GM21619 (cell line): Measurements from ENCODE around the gene ZNF423.
"Not testable (repeated sequence)": the region's sequence is repeated elsewhere in the genome, so short reads cannot be mapped to it uniquely, and the experiment has no call there.

ENCODE experiments used
- ATAC-seq: cut with Tn5 transposase; IDR thresholded peaks from one replicate; pipeline ENCODE4 v1.9.1; 2021; ENCODE audit not compliant: unreplicated experiment

ZNF423 gene

DNA sequence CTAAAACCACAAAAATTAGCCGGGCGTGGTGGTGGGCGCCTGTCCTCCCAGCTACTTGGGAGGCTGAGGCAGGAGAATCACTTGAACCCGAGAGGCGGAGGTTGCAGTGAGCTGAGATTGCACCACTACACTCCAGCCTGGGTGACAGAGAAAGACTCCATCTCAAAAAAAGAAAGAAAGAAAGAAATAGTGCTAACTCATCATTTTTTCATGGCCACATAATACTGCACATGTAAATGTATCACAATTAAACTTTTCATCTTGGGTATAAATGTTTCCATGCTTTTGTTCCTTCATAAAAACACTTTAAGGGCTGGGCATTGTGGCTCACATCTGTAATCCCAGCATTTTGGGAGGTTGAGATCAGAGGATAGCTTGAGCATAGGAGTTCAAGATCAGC lies 15.9 kb upstream of the ZNF423 start:
- ATAC-seq: not testable (repeated sequence)

DNA sequence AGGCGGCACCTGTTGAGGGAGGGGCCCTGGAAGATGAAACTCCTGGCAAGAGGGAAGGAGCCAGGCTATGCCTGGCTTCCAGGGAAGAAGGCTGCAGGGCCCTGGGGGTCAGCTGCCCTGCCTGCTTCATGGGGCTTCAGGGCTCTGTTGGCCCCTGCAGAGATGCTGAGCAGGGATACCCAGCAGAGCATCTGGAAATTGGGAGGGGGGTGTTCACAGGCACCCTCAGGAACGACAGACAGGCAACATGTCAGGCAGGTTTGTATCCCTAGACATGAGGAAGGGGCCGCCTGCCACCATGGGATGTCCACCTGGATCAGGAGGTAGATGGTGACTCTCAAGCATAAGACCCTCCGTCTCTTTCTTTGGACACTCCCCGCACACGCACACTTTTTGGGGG lies 13.8 kb upstream of the ZNF423 start:
- no peak for ATAC-seq

DNA sequence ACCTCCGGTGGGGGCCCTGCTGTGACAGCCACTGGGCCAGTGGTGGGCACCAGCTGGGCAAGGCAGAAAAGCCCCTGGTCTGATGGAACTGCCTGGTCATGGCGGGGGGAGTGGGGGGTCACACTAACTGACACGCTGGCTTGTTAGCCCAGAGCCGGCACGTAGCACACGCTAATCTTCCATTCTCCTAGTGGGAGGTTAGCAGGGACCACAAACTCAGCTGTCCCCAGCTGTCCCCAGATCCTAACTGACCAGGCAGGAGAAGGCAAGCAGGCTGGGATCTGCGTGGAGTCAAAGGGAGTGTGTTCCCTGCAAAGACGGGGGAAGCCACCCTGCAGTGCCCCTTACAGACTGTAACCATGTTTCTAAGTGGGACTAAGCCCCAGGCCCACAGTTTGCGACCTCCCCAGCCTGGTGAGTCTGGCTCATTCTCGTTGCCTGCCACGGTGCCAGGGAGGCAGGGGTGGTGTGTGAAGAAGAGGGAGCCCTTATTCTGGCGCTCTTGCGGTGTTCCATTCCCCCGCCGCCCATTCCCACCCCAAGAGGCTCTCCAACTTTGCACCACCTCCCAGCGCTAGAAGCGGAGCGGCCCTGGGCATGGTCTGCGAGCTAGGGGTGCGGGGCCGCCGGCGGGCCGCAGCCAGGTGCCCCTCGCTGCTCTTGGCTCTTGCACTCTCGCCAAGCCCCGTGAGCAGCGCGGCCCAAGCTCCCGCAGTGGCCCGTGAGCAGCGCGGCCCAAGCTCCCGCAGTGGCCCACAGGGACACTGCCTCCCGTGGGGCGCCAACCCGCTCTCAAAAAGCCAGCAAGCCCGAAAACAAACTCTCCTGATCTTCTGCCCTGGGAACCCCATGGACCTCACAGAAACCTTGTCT lies 12.1 kb upstream of the ZNF423 start:
- no peak for ATAC-seq

DNA sequence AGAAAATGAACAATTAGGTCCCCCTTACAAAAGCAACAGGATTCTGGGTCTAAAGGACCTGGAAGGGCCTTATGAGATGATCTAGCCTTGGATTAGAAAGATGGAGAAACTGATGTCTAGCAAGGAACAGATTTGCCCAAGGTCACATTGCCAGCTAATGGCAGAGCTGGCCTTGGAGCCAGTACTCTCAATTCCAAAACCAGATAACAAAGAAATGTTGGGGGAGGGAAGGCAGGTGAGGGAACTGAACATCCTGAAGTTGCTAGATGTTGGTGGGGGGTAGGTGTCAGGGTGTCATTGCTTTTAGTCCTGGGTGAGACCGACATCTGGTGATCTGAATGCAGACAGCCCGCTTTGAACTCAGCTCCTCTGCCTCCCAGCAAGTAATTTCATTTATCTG lies 11.3 kb upstream of the ZNF423 start:
- no peak for ATAC-seq

DNA sequence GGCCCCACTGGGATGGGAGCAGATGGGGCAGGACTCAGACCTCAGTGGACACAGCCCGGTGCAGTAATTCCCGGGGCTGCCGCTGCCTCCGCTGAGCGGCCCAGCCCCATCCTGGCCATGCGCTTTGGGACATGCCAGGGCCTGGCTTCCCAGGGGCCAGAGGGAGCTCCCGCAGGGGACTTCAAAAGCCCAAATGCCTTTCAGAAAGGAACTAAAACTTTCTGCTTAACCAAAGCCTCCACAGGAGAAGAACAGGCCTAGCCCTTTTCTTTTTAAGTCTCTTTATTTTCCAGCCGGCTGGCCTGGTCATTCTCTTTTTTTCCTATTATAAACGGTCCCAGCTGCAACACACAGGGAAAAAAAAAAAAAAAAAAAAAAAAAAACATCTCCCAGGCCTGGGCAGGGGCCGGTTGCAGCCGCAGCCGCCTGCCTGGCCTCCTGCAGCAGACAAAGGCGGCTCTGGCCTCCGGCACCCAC lies 10.7 kb upstream of the ZNF423 start:
- ATAC-seq: no peak

DNA sequence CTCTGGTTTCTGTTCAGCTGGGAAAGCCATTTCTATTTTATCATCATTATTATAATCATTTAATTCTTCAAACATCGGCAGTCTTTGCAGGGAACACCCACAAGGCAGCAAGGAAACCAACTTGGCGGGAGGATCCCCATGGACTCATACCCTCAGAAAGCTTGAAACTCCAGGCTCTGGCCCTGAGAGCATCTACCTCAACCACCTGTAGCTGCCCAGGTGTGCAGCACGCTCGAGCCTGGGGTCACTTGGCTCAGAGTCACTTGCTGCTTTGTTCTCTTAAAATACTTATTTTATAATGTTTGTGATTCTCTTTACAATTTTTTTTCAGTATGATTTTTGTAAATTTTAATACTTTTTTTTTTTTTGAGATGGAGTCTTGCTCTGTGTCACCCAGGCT lies 6.8 kb upstream of the ZNF423 start:
- ATAC-seq: no peak

DNA sequence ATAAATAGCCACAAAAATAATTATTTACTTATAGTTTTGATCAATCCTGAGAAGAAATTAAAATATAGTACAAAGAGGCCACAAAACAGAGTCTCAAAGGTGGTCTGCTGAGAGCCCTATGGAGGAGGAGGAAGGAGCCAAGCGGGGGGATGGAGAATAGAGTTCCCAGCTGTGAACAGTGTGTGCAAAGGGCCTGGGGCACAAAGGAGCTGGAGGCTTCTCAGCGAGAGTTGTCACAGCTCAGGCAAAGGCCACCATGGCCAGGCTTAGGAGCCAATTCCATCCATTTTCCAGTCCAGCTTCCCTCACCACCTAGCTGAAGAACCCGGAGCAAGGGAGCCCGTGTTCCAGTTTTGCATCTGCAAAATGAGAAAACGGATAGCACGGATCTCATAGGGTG lies 5.4 kb upstream of the ZNF423 start:
- no peak for ATAC-seq

DNA sequence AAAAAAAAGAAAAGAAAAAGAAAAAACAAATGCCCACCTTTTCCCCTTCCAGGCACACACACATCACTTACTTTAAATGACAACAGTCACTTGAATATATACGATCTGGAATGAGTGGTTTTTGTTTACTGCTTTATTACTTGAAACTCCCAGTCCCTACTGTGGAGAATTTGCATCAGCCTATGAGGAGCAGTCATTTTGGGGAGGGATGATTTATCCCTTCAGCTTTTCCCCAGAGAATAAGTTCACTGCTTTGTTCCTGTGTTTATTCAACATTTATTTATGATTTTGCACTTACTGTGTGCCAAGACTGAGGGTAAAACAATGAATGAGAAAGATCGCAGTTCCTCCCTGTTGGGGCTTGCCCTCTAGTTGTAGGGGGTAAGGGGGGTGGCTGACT lies 4.7 kb upstream of the ZNF423 start:
- no peak for ATAC-seq

DNA sequence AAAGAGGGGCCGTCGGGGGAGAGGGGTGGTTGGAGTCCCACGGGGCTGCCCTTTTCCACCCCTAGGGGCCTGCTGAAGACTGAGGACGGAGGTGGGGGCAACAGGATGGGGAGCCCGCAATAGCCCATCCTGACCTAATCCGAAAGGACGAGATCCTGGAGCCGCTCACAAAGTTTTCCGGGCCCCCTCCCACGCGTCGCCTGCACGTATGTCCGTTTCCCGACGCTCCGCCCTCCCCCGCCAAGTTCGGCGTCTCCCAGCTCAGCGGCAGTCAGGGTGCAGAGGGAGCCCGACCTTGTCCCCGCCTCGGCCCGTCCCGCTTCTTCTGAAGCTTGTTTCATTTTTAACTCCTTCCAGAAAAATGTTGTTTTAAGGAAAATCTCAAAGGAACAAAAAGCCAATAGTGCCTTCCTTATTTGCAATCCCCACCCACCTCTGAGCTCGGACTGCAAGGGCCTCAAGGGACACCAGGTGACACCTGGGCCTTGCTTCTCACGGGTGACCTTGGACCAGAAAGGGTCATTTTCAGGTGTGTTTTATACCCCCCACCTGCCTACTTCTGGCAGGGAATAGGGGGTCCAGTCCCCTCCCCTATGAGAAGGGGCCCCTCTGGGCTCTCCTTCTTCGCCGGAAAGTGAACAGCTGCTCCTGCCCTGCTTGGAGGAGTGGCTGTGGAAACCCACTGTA lies 3.4 kb upstream of the ZNF423 start:
- no peak for ATAC-seq

DNA sequence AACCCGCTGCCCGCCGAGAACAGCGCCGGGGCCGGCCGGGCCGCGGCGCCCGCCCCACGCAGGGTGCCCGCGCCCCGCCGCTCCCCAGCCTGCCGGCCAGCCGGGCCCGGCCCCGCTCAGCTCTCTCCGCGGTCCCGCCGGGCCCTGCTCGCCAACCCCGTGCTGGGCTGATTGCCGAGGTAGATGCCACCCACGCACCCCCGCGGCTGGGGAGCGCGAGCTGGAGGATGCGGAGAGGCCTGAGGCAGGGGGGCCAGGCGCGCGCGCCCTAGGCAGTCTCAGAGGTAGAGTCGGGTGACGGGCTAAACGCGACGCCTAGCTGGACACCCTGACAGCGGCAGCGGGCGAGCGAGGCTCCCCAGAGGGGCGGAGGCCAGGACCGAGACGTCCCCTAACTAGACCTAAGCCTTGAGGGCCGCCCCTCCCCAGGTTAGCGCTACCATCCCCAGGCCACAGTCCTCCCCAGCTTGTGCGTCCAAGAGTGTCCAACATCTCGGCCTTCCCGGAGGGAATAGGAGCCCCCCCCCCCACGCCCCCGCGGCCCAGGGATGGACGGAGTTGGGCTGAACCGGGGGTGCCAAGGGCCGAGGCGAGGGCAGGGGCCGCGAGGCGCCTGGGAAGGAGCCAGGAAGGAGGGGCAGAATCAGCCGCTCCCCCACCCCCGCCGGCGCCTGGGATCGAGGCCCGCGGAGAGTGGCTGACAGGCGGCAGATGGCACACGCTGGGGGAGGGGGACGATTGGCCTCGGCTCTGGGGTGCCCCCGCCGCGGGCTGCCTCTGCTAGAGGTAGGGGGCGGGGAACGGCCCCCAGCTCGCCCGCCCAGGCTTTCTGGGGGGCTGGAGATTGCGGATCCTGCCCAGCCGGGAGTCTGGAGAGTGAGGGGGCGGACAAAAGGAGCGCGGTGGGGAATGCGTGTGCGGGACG lies 2.5 kb upstream of the ZNF423 start:
- ATAC-seq: no peak

DNA sequence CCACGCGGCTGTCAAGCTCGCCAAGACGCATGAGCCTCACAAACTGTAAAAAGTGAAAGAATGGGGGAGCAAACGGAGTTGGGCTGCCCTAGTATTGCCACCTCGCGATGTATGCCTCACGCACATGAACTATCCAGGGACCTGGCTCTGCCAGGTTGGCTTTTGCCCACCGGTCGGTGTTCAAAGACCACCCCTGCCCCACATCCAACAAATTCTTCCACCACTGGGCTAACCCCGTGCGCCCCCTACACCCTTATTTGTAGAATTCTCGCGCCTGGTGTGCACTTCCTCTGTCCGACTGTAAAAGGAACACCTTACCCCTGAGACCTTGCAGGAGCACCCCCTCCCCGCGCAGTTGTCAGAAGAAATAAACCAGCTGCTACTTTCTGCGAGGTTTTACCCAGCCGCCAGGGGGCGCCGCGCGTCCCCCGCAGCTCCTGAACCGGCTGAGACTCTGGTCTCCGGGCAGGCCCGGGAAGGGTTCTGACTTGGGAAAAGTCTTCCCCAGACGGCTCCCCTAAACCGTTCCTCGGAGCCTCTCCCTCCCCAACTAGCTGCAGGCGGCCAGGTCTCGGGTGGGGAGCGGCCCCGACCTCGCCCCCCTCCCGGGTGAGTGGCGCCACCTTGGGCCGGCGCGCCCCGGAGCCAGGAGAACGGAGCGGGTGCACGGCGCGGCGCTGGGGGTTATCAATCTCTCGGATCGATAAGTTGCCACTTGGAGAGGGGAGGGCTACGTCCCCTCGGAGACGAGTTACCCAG lies 1.7 kb upstream of the ZNF423 start:
- ATAC-seq: no peak

DNA sequence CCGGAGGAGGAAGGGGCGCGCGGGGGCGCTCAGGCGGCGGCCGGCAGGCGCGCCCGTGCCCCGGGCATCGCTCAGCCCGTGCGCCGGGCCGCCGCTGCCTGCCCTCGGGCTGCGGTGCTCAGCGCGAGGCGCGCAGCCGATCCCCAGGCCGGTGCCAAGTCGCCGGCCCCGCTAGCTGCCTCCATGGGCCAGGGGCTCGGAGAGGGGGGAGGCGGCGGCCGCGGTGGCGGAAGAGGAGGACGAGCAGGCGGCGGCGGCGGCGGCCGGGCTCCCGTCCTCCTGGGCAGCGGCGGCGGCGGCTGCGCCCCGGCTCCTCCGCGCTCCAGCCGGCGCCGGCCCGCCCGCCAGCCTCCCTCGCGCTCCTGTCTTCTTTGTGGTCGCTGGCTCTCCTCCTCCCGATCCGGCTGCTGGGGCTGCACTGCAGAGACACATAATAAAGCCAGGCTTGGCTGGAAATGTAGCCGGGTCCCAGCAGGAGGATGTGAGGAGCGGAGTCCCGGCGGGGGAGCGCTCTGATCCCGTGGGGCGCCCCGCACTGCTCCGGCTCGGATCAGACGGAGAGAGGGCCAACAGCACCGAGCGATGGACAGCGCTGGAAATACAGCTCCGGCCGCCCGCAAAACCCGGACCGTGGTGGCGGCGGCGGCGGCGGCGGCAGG lies 889 bp upstream of the ZNF423 start:
- no peak for ATAC-seq

DNA sequence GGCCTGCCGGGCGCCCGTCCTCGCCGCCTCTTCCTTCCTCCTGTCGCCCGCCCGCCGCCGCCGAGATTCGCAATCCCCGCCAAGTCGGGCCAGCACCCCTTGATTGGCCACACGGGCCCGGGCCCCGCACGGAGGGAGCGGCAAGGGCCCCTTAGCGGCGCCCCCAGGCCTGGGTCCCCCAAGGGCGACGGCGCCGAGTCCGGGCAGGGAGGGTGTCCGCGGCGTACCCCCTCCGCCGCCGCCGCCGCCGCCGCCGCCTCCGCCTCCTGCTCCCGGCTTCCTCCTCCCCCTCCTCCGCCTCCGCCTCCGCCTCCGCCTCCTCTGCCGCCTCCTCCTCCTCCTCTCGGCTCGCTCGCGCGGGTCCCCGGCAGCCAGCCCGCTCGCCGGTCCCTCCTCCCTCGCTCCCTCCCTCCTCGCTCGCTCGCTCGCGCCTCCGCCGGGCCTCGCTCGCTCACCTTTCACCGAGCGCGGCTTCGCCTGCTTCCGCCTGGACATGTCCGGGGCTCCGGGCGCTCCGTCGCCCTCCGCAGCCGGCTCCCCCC lies 561 bp downstream of the ZNF423 start:
- ATAC-seq: peak; percentile 78

DNA sequence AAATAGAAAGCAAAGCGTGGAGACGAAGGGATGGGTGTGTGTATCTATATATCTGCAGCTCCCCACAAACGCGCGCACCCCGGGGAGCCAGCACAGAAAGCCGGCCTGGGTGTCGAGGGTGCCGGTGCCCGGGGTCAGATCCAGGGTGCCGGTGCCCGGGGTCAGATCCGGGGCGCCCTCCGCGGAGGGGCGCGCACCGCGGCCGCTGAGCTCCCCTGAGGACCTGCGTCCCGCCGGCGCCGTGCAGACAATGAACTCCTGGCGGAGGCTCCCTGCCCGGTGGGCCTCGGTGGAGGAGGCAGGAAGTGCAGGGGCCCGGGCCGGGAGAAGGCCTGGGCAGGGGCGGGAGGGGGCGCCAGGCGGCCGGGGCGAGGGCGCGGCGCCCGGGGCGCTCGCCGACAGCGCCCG lies 1.1 kb downstream of the ZNF423 start:
- ATAC-seq: peak; percentile 19

DNA sequence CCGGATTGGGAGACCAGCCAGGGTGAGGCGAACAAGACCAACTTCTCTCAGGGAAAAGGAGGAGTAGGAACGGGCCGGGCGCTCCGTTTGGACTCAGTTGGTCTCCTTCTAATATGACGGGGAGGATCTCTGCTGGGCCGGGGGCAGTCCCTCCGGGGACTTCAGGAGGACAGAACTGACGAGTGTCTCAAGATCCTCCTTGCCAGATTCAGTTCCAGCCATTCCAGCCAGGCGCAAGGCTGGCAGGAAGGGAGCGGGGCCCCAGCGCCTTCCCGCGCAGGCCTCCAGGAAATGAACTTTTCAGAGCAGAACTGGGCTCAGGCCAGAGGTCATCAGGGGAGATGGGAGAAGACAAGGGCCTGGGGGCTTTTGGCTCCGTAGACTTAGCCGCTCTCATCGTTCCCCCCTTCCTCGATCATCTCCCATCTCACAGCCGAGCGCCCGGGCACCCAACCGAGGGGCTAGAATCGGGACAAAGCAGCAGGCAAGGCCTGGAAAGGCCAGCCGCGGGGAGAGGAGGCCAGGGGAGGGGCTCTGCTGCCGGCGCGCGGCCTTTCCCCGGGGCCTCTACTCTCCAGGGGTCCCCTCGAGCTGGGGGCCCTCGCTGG lies 1.6 kb downstream of the ZNF423 start:
- no peak for ATAC-seq

DNA sequence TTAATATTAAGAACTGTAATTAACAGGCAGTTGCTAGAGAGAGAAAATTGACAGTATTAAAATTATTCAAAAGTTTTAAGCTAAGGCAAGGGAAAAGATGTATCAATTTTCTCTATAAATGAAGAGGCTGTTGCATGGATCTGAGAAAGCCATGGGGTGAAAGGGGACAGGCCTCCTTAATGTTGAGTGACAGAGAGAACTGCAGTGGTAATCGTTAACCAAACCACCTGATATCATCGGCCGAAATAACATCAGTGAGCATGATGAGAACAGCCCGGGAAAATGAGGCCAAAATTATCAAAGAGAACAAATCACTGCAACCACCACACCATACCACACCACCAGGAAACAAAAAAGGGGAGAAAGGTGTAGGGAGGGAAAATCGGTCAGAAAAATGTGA lies 3.6 kb downstream of the ZNF423 start:
- no peak for ATAC-seq

DNA sequence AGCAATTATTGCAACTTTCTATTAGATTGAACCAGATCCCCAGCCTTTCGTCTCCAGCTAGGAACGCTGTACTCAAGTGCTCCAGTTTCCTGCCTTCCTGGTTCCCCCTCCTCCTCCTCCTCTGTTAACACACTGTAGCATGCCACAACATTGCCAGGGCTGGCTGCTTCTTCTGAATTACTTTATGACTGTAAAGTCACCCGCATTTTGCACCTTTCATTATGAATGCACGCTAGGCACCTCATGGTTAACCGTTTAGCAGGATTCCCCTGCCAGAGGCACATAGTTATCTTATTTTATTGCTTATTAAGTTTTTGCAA lies 4.5 kb downstream of the ZNF423 start:
- no peak for ATAC-seq

DNA sequence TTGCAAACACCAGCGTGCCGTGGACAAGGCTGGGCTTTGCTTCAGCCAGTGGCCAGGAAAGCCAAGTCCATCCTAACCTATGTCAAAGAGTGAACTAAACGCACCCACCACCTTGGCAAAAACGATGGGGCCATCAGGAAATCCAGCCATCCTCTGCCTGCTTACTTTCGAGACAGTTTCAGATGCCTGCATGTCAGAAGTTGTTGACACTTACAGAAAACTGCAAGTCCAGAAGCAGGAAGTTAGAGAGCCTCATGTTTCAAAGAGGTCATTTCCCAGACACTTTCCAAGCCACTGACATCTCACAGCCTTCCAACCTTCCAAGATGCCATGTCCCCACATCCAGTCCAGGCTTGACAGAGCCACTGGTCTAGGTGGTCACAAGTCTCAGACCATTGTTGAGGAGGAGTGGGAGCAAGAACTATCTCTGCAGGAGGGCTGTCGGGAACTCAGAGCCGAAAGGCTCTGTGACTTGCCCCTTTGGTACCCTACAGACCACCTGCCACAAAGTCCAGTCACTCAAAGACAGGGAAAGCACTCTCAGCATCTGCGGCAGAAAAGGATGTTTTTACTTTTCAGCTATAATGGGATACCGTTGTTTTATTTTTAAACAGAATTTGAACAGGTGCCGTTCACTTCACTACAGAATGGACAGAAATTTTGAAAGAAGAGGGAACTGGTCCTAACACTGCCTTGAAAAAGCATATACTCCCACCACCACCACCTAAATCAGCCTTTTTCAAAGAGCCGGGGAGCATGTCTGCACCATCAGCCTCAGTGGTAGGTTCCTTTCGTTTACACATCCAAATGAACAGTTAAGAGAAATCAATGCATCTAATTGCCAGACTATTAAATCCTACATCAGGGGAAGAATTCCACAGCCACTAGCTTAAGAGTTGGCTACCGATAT lies 5.1 kb downstream of the ZNF423 start:
- ATAC-seq: no peak

DNA sequence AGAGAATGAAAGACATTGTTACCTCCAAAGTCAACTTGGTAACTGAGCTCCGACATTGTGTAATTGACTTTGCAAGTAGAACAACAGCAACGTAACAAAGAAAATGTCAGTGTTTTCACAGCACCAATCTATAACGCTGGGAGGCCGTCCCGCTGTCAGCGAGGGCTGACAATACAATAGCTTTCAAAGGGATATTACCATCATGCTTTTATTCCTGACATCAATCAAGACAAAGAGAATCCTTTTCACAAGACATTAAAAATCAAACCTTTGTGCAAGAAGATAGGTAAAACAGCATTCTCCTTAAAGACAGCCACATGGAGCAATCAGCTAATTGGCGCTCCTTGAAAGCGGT lies 6.2 kb downstream of the ZNF423 start:
- no peak for ATAC-seq
